Adrenal gland (tissue), 12 donors: ENCODE measurements around the gene EMID1. TPM values are rescaled to one million over a fixed set of nuclear protein-coding genes. Genes with fewer than 3 reads are reported as not detected.

Experiments used
- DNase-seq, 7 donors: peaks; one replicate each; pipeline ENCODE4 v3.0.0-alpha.2; 2019 to 2020
- H3K27ac ChIP-seq, 5 donors: fragments of 200-600 bp; sonication (generic) in 4 of 5; 1 replicate in 3 of 5; 2 replicates in 2 of 5; pipeline versions ENCODE4 v1.5.1 to v1.8.0; 2016 to 2020; ENCODE audit warnings: mild to moderate bottlenecking in 1 of 5
- H3K27me3 ChIP-seq: fragments of 200-600 bp; 2 replicates; pipeline ENCODE4 v1.8.0; 2021
- H3K36me3 ChIP-seq, 2 donors: fragments of 200-600 bp; replicated peaks in 1 of 2; 1 replicate in 1 of 2; 2 replicates in 1 of 2; pipeline versions ENCODE4 v1.5.1 to v1.8.0; 2018 to 2022
- H3K4me1 ChIP-seq, 2 donors: fragments of 200-600 bp; replicated peaks in 1 of 2; 1 replicate in 1 of 2; 2 replicates in 1 of 2; pipeline versions ENCODE4 v1.5.1 to v1.8.0; 2018 to 2021
- H3K4me3 ChIP-seq, 4 donors: fragments of 200-600 bp; sonication (generic) in 3 of 4; one replicate each; pipeline ENCODE4 v1.5.1; 2016 to 2018
- H3K9me3 ChIP-seq, 3 donors: fragments of 200-600 bp; sonication (generic) in 1 of 3; replicated peaks in 1 of 3; 1 replicate in 2 of 3; 2 replicates in 1 of 3; pipeline versions ENCODE4 v1.5.1 to v1.8.0; 2016 to 2021
- CTCF ChIP-seq, 6 experiments: fragments of 450-650 bp in 4 of 6; fragments of 200-600 bp in 2 of 6; sonication (generic) in 1 of 6; IDR thresholded peaks; 1 replicate in 5 of 6; 2 replicates in 1 of 6; pipeline versions ENCODE4 v1.5.1 to v1.8.0; 2016 to 2021; ENCODE audit warnings: antibody characterized with exemption in 6 of 6, mild to moderate bottlenecking in 2 of 6, moderate library complexity in 1 of 6
- POLR2A ChIP-seq, 2 donors: fragments of 450-650 bp; IDR thresholded peaks; one replicate each; pipeline ENCODE4 v1.6.1; 2017; ENCODE audit warnings: antibody characterized with exemption in 2 of 2, mild to moderate bottlenecking in 2 of 2, moderate library complexity in 1 of 2
- WGBS, 4 donors: extraction: QIAGEN DNeasy Blood & Tissue Kit in 2 of 4; methylation state at CpG; one replicate each; pipeline versions ENCODE4 v1.1.5 to v1.1.7; 2013 to 2017; 5-methylcytosine and 5-hydroxymethylcytosine counted together
- intact Hi-C, 2 donors: fragments of 100-400 bp; cut with DNase I; formaldehyde crosslinking; loops; one replicate each; pipeline versions ENCODE4 v1.14.1 to v1.15.0; 2022 to 2023
- polyA plus RNA-seq, 3 donors: library from polyadenylated mRNA; stranded (reverse); fragments of 200-250 nt in 2 of 3; fragments of 350-450 nt in 1 of 3; fragmentation: Illumina TruSeq in 1 of 3; extraction: RNeasy Lipid Tissue Mini Kit (QIAGEN cat#74804) in 1 of 3; gene quantifications; one replicate each; pipeline ENCODE4 v1.2.3, GENCODE V29; 2013 to 2014
- total RNA-seq, 9 donors: library from RNA; depleted of rRNA in 4 of 9; stranded (reverse); fragments of >200 nt in 4 of 9; fragments of 120-200 nt in 1 of 9; fragmentation: NEBNext Ultra II Directional in 1 of 9; extraction: Animal tissue kit (Norgen Biotek cat#: 25700) in 1 of 9; gene quantifications; one replicate each; pipeline versions ENCODE4 v1.1.0 to v1.2.4, GENCODE V29; 2013 to 2023
- donor health status: healthy with polysubstance abuse.
- donor health status: Bipolar disorder and iron deficiency.
- donor health status: DM: yes; HTN: yes; CAD: no.
- donor health status: DM: no; HTN: no; CAD: no.
- donor health status: DM: no; HTN: no; CAD: no.
- donor health status: DM: yes; HTN: yes; CAD: no.

Gene EMID1
- total and polyA plus RNA-seq, 12 donors = 2.5 to 70.9 (median 38.7) TPM

GRCh38 chr22:29270475-29271271 lies 65.0 kb downstream of the EMID1 start:
- H3K27ac ChIP-seq = peak overlapping the region; percentile 47 to 100 (median 100)
- H3K4me1 ChIP-seq = peaks cover 69 to 74% of the 10 kb centered on the region in 2 donors
- DNase-seq = peak in 3 of 7 donors; percentile 31 to 53 (median 50)
- H3K4me3 ChIP-seq = peak overlapping the region in 2 of 4 donors; percentile 94 to 99
- TF ChIP-seq CTCF (IDR thresholded peaks at IDR 0.05) (no peak), POLR2A (IDR thresholded peaks at IDR 0.05) (peak in 1 of 2 donors; percentile 63)
- no peaks in the 10 kb centered on the region for H3K9me3 ChIP-seq
- peaks cover 0 to 43% of the 10 kb centered on the region in 2 donors for H3K36me3 ChIP-seq
- H3K27me3 ChIP-seq = no peaks in the 10 kb centered on the region
- 4 to 11% (median 9%) methylated on average over 9 of the region's 9 CpGs for WGBS, 4 donors
- intact Hi-C loops = no loop called here

GRCh38 chr22:29272624-29273023 lies 66.9 kb downstream of the EMID1 start:
- H3K4me1 ChIP-seq = peaks cover 68 to 74% of the 10 kb centered on the region in 2 donors
- peak overlapping the region in 1 of 5 donors; percentile 100 for H3K27ac ChIP-seq
- H3K27me3 ChIP-seq = no peaks in the 10 kb centered on the region
- intact Hi-C loops = no loop called here
- no peaks in the 10 kb centered on the region for H3K9me3 ChIP-seq
- TF ChIP-seq POLR2A (IDR thresholded peaks at IDR 0.05) = no peak
- no peak for TF ChIP-seq CTCF (IDR thresholded peaks at IDR 0.05)
- 65 to 92% (median 83%) methylated on average over 2 of the region's 2 CpGs for WGBS, 4 donors
- no peak overlapping the region for H3K4me3 ChIP-seq
- H3K36me3 ChIP-seq = peaks cover 0 to 62% of the 10 kb centered on the region in 2 donors
- peak in 1 of 7 donors; percentile 49 for DNase-seq

GRCh38 chr22:29275167-29275566 lies 69.5 kb downstream of the EMID1 start:
- no peak for DNase-seq
- TF ChIP-seq CTCF (IDR thresholded peaks at IDR 0.05) = no peak
- no peak for TF ChIP-seq POLR2A (IDR thresholded peaks at IDR 0.05)
- Histone ChIP-seq H3K4me3 (no peak overlapping the region), H3K27ac (peak overlapping the region in 2 of 5 donors; percentile 3 to 30), H3K4me1 (peaks cover 57 to 70% of the 10 kb centered on the region in 2 donors), H3K9me3 (no peaks in the 10 kb centered on the region), H3K27me3 (no peaks in the 10 kb centered on the region), H3K36me3 (peaks cover 0 to 83% of the 10 kb centered on the region in 2 donors)
- 28 to 43% (median 33%) methylated on average over 3 of the region's 3 CpGs for WGBS, 4 donors
- intact Hi-C loops = no loop called here

- Histone ChIP-seq H3K9me3 (no peaks in the 10 kb centered on the region), H3K36me3 (peaks cover 0 to 90% of the 10 kb centered on the region in 2 donors), H3K4me3 (no peak overlapping the region), H3K4me1 (peaks cover 52 to 61% of the 10 kb centered on the region in 2 donors), H3K27ac (peak overlapping the region in 1 of 5 donors; percentile 30), H3K27me3 (no peaks in the 10 kb centered on the region)
- no peak for DNase-seq
- 28 to 44% (median 41%) methylated on average over 3 of the region's 3 CpGs for WGBS, 4 donors
- TF ChIP-seq CTCF (IDR thresholded peaks at IDR 0.05) (no peak), POLR2A (IDR thresholded peaks at IDR 0.05) (no peak)
- intact Hi-C loops = no loop called here
Measured at GRCh38 chr22:29275819-29276565, 70.3 kb downstream of the EMID1 start.
